22Rv1 (cell line): Measurements from ENCODE around the gene MRPL19.

Experiments used
- H3K27ac ChIP-seq: fragments of 450-650 bp; 2 replicates; pipeline ENCODE4 v1.5.1; 2017
- ZFX ChIP-seq: fragments of 450-650 bp; IDR thresholded peaks from 2 replicates; pipeline ENCODE4 v1.6.1; 2017; ENCODE audit warnings: antibody characterized with exemption, borderline replicate concordance
- TF ChIP-seq, protein P1 (sequence below): fragments of 450-650 bp; IDR thresholded peaks from 2 replicates; pipeline ENCODE4 v1.5.1; 2017; ENCODE audit warnings: mild to moderate bottlenecking

MRPL19 gene

DNA sequence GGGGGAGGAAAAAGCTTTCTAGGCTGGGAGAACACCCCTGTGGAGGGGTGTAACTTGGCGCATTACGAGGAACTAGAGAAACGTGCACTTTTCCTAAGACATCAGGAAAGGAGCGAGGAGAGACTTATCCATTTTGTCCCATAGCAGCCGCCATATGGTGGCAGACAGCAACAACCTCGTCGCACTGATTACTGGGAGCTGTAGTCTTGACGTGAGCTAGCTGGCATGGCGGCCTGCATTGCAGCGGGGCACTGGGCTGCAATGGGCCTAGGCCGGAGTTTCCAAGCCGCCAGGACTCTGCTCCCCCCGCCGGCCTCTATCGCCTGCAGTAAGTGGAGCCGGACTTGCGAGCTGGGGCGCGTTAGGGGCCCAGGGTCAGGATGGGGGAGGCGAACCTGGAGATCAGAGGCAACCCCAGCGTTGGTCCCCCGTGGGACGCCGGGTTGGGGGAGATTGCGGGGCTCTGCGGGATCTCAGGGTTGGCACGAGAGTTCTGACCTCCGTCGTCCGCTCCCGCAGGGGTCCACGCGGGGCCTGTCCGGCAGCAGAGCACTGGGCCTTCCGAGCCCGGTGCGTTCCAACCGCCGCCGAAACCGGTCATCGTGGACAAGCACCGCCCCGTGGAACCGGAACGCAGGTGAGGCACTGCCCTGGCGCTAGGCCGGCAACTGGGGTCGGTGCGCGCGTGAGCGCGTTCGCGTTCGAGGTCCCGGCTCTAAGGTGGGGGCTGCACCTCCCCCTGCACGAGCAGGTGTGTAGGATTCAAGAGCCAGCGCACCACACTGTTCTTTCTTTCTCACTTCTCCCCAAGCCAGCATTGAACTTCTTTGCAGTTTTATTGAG, at the start of gene MRPL19:
MRPL19 (plus strand) TSS at position 201 of the 843 bp plus-strand sequence; CDS start at position 226, 25 bp downstream.
- TF ChIP-seq ZFX, result no peak
- TF ChIP-seq, protein P1, sequence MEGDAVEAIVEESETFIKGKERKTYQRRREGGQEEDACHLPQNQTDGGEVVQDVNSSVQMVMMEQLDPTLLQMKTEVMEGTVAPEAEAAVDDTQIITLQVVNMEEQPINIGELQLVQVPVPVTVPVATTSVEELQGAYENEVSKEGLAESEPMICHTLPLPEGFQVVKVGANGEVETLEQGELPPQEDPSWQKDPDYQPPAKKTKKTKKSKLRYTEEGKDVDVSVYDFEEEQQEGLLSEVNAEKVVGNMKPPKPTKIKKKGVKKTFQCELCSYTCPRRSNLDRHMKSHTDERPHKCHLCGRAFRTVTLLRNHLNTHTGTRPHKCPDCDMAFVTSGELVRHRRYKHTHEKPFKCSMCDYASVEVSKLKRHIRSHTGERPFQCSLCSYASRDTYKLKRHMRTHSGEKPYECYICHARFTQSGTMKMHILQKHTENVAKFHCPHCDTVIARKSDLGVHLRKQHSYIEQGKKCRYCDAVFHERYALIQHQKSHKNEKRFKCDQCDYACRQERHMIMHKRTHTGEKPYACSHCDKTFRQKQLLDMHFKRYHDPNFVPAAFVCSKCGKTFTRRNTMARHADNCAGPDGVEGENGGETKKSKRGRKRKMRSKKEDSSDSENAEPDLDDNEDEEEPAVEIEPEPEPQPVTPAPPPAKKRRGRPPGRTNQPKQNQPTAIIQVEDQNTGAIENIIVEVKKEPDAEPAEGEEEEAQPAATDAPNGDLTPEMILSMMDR, result peak; percentile 5; the same call in 1 of the 2 replicates

DNA sequence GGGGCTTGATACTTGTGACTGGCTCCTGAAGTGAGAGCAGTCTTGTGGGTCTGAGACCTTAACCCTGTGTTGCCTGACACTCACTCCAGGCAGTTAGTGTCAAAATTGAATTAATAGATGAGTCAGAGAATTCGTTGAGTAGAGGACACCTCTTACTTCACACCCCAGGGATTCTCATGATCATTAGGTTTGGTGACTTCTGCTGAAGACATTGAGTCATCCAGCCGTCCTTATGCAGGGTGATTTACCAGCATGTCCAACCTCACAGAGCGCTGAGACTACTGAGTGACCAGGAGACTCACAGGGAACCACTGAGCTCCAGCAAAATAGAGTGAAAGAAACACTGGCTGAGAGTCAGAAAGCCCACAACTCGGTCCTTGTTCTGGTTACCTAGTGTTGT, 49.8 kb upstream of the MRPL19 start:
- TF ChIP-seq, protein P1, result no peak
- TF ChIP-seq ZFX, result no peak
- H3K27ac ChIP-seq, result no peak overlapping the region

More for the DNA sequence above, at the start of gene MRPL19:
- peak within 1 kb of the TSS; percentile 62 for H3K27ac ChIP-seq

DNA sequence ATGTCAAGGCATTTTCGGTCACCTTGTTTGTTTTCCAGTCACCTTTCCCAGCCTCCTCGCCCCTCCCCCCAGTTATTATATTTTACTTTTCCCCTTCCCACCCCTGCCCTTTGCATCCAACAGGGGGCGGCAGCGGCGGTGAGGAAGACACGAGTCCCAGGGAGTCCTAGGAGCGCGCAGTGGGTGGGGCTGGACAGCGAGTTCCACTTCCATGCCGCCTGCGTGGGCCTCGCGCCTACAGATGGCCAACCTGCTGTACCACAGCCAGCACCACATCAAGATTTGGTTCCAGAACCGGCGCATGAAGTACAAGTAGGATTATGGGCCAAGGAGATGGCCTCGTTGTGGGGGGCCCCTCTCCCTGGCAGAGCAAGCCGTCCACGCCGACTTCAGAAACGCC, 48.6 kb upstream of the MRPL19 start:
- H3K27ac ChIP-seq, result no peak overlapping the region
- TF ChIP-seq ZFX, result no peak
- TF ChIP-seq, protein P1, result peak; percentile 15; the same call in 1 of the 2 replicates

DNA sequence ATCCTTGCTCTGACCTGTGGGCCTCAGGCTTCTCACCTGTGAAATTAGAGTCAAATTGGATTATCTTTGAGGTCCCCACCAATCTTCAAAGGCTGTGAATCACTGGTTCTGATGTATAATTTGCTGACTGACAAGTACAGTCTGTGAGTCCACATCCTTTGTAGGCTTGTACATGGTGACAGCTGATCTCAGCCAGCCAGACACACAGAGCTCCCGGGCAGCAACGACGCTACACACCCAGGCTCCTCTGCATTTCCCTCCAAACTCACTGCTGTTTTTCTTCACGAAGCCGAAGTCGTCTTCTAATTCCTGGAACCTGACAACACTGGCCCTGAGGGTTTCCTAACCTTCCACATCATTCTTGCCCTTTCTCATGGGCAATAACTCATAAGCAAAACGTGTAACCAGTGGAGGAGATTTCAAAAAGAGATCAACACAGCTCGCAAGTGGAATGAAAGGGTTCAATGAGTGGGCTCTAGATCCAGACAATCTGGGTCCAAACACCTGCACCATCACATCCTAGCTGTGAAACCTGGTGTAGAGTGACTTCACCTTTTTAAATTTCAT, 47.9 kb upstream of the MRPL19 start:
- TF ChIP-seq, protein P1, result no peak
- TF ChIP-seq ZFX, result no peak

DNA sequence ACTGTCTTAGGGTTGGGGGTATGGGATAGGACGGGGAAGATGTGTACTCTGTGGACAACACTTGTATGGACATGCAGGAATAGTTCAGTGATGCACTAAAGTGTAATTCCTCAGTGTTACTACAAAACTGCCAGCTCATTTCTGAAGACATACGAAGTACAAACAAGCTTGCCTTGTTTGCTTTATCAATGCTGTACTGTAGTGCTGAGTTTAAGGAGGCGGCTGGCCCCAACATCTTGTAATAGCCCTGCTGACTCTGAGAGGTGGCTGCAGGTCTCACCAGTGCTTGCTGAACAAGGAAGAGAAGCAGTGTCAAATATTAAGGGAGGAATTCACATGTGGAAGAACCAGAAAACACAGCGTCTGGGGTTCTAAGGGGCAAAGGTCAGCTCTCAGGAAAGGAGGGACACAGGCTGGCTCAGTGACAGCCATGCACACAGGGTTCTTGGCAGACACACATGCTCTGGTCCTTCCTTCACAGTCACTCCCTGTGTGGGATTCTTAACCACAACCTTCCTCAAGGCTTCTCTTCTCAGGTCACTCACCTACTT, 46.0 kb upstream of the MRPL19 start:
- no peak overlapping the region for H3K27ac ChIP-seq
- TF ChIP-seq ZFX, result no peak
- TF ChIP-seq, protein P1, result no peak

More for the DNA sequence above, 47.9 kb upstream of the MRPL19 start:
- no peak overlapping the region for H3K27ac ChIP-seq

DNA sequence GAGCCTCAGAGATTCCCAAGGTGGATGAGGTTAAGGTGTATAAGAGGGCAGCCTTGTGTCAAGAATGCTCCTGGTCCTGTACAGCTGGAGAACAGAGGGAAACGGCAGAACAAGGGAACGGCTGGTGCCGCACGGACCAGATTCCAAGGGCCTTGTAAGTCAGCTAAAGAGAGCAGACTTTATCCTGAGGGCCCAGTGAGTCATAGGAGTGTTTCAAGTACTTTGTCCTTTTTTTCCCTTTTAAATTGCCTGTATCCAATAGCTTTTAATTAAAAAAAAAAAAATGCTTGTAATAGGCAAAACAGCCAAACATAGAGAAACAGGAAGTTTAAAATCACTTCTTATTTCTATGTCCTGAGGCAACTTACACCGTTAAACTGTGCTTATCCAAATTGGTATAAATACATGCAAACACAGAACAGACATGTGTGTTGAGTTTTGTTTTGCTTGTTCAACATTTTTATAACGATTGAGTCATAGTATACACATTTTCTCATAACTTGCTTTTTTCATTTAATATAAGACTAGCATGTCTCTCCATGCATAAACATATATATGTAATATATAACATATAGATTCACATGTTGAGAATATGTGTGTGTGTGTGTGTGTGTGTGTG, 43.8 kb upstream of the MRPL19 start:
- no peak overlapping the region for H3K27ac ChIP-seq
- TF ChIP-seq ZFX, result no peak

DNA sequence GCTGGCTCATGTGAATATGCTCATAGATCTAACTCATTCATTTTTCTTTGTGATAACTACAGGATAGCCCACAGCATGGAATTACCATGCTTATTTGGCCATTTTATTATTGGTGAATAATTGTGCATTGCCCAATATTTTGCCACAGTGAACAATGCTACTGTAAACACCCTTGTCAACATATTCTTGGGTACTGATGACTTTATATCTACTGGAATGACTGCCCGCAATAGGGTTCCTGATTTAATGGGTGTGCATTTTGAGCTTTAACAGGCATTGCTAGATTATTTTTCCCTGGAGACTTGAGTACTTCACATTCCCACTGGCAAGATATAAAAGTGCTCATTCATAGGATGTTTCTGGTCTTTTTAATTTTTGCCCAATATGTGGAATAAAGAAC, 43.1 kb upstream of the MRPL19 start:
- no peak overlapping the region for H3K27ac ChIP-seq
- TF ChIP-seq, protein P1, result no peak
- no peak for TF ChIP-seq ZFX
